GM12865 (cell line): ENCODE data around the gene EPHB3.

Experiments
- DNase-seq: peaks from one replicate; pipeline ENCODE4 v3.0.0; 2010; ENCODE audit warnings: low read depth
- H3K4me3 ChIP-seq: 2 replicates; pipeline ENCODE4 v1.5.1; 2011; ENCODE audit warnings: mild to moderate bottlenecking, low read depth, low read length, control low read depth
- CTCF ChIP-seq: IDR thresholded peaks from 2 replicates; pipeline ENCODE4 v1.5.1; 2011; ENCODE audit warnings: low read length, control low read depth, low read depth, inconsistent platforms; ENCODE audit not compliant: insufficient read depth; ENCODE audit errors: missing control alignments

Gene EPHB3

DNA sequence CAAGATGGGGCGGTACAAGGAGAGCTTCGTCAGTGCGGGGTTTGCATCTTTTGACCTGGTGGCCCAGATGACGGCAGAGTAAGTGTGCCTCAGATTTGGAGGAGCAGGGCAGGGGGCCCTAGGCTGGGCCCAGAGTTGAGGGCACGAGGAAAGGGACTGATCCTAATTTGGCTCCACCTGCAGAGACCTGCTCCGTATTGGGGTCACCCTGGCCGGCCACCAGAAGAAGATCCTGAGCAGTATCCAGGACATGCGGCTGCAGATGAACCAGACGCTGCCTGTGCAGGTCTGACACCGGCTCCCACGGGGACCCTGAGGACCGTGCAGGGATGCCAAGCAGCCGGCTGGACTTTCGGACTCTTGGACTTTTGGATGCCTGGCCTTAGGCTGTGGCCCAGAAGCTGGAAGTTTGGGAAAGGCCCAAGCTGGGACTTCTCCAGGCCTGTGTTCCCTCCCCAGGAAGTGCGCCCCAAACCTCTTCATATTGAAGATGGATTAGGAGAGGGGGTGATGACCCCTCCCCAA lies 19.8 kb downstream of the EPHB3 start:
- DNase-seq: no peak
- no peak for TF ChIP-seq CTCF
- no peak overlapping the region for H3K4me3 ChIP-seq

DNA sequence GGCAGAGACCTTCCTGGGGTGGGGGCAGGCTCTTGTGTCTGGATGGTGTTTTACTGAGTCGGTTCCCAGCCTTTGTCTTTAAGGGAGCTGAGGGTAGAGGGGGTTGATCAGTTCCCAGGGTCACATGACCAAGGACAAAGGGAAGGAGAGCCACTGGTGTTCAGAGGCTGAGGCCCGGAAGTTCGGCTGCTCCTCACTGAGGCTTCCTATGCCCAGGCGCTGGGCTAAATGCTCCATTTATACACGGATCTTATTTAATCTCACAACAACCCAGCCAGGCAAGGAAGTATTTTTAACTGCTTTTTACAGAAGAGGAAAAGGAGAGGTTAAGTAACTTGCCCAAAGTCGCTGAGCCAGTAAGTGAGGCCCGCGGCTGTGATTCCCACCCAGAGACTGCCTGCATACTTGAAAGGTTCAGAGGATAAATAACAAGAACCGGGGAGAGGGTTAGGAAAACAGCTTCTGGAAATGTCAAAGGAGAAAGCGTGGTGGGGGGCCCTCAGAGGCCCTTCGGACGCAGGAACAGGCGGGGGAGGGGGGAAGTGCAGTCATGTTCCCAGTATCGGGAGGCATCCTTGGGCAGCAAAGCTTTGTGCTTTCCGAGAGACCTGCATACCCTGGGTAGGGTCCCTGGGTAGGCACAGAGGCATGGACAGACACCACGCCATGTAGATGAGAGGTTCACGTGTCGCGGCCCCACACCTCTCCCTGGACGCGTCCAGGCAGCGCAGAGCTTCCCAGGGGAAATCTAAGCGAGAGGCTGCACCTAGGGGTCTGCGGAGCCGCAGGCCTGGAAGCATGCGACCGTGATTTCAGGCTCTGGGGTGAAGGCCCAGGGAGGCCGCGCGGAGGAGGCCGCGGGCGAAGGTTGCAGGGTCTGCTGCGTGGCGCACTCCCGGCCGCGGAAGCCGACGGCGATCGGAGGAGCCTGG lies 21.3 kb downstream of the EPHB3 start:
- no peak for TF ChIP-seq CTCF
- H3K4me3 ChIP-seq: no peak overlapping the region
- no peak for DNase-seq

- DNase-seq: no peak
- no peak for TF ChIP-seq CTCF
- no peak overlapping the region for H3K4me3 ChIP-seq
These were observed 22.2 kb downstream of the EPHB3 start for GRCh38 chr3:184583578-184584451.

GRCh38 chr3:184584464-184584891 lies 22.9 kb downstream of the EPHB3 start:
- H3K4me3 ChIP-seq: no peak overlapping the region
- TF ChIP-seq CTCF: no peak
- no peak for DNase-seq

DNA sequence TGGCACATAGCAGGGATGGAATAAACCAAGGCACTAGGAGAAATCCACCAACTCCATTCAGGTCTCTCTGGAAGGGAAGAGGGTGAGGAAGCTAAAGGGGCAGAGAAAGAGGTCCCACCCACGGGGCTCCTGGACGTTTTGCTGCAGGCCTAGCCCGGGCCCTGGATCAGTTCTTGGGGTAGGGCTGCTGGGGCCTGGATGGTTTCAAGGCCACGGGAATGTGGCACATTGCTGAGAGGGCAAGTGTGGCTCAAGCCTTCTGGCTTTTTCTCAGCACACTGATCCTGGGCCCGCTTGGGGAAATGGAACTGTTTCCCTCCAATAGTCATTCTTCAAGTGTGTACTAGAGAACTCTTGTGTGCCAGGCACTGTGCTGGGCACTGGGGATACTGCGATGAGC lies 24.0 kb downstream of the EPHB3 start:
- no peak for TF ChIP-seq CTCF
- no peak for DNase-seq

GRCh38 chr3:184586851-184587250 lies 25.3 kb downstream of the EPHB3 start:
- no peak for TF ChIP-seq CTCF
- H3K4me3 ChIP-seq: no peak overlapping the region
- DNase-seq: no peak

More for the DNA sequence above, 24.0 kb downstream of the EPHB3 start:
- H3K4me3 ChIP-seq: no peak overlapping the region
